IPS-18c (cell line): ENCODE results near the gene LCE2A.

ENCODE experiments used
- H3K4me3 ChIP-seq: 2 replicates; pipeline ENCODE4 v1.7.0; 2013; ENCODE audit warnings: low read depth, mild to moderate bottlenecking, low read length, moderate library complexity; ENCODE audit not compliant: insufficient read depth
- H3K9me3 ChIP-seq: one replicate; pipeline ENCODE4 v1.6.1; 2013; ENCODE audit warnings: mild to moderate bottlenecking, low read length, moderate library complexity; ENCODE audit not compliant: control insufficient read depth, insufficient read depth

The LCE2A gene

DNA sequence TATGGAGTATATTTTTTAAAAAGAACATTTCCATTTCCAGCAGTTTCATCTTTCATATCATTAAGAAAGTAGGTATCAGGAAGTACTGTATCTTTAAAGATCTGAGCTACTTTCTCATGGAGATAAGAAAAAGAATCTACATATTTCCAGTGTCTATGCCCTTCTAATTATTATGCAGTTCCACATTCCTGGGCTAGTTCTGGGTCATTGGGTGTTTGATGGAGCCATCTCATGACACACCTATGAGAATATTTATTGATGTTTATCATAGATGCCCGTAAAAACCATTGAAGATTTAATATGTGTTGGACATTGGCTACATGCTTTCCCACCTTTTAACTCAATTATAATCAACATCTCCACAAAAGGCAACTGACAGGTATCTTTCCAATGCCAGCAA, 30.8 kb downstream of the LCE2A start:
- Histone ChIP-seq H3K9me3 (peaks cover 8% of the 10 kb centered on the region), H3K4me3 (no peak overlapping the region)

DNA sequence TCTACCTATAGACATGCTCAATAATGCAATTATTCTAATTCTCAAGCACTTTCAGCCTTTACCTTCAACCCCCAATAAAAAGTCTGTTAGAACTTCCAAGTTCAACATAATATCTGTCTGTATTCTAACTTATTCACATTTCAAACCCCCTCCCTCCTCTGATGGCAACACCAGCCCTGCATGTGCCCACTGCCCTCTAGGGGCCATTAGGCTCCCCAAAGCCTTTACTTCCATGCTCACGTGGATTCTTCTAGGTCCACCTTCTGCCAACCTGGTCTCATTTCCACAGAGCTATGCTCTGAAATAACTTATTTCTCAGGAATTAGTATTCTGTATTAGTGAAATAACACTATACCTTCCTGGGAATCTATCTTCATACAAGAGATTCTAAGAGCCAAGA, 37.5 kb downstream of the LCE2A start:
- H3K4me3 ChIP-seq: no peak overlapping the region
- peaks cover 4% of the 10 kb centered on the region for H3K9me3 ChIP-seq

DNA sequence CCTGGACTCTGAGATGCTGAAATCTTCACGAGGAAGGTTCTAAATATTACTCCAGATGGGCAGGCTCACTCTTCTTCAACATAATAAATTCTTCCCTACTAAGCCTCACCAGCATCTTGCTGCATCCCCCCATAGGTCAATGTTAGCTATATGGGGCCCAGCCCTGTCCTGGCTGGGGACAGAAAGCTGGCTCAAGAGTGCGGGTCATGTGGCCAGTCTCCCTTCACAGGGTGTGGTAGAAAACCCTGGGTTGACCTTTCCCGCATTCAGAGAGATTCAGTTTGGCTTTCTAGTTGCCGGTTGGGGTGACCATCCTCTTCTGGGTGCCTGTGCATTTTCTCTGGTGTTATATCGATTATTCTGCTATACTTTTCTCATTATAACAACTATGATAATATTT, 39.9 kb downstream of the LCE2A start:
- no peak overlapping the region for H3K4me3 ChIP-seq
- H3K9me3 ChIP-seq: no peaks in the 10 kb centered on the region

DNA sequence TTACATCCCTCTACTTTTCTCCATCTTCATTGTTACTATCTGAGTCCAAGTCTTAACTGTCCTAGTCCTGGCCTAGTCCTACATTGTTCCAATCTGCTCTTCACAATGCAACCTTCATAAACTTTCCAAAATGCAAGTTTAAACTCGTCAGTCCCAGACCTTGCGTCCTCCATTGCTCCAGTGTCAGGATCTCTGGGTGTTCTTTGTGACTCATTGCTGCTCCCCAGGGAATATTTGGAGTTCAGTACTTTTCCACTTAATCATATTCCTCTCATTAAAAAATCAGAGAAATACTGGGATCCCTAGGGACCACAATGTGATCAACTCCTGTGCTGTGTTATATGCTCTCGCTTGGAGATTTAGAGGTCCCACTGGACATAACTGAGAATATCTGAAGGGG, 41.7 kb downstream of the LCE2A start:
- H3K9me3 ChIP-seq: peaks cover 3% of the 10 kb centered on the region
- H3K4me3 ChIP-seq: no peak overlapping the region

DNA sequence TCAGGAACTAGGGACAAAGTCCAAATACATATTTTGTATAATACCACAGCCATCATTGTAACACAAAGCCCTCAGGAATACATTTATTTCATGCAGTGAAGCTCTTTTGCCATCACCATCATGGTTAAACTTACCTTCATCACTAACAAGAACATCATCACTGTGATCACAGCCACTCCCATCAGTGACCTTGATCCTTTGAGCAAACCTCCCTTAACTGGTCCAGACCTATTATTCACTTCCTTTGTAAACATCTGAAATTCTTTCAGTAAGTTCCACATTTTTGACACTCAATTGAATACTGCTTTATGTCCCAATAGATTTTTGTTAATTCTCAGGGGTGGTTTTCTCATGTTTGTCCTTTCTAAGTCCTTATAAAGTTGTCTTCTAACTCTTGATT, 43.5 kb downstream of the LCE2A start:
- no peak overlapping the region for H3K4me3 ChIP-seq
- peaks cover 6% of the 10 kb centered on the region for H3K9me3 ChIP-seq

DNA sequence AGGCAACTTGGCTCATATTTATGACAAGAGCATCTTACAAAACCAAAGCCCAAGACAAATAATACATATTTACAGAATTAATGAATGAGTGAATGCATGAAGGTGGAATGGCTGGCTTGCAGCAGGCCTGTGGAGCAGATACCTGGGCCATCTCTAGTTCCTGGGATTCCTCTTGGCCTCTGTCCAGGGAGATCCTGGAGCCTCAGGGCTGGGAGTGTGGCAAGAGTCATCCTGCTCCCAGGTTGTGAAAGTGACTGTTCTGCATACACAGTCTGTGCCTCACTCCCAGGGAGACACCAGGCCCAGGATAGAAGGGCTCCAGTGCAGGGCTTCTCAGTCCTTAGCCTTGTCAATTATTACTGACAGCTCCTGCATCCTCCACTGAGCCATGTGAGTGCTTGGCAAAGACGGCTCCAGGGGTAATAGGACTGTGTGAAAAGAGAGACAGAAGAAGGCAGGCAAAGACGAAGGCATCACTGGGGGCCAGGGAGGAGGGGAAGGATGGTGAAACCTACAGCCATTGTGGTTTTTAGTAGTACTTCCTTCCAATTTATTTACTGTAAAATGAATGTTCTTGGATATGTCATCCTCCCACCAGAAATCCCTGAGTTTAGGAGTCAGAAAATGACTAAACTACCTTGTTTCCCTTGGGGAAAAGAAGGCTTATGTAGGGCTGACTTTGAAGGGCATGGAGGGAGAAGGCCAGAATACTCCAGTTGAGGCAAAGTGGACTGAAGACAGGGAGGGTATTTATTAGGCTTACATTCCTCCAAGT, 45.4 kb downstream of the LCE2A start:
- H3K4me3 ChIP-seq: no peak overlapping the region; the same call in 1 of the 2 replicates
- H3K9me3 ChIP-seq: peaks cover 6% of the 10 kb centered on the region

DNA sequence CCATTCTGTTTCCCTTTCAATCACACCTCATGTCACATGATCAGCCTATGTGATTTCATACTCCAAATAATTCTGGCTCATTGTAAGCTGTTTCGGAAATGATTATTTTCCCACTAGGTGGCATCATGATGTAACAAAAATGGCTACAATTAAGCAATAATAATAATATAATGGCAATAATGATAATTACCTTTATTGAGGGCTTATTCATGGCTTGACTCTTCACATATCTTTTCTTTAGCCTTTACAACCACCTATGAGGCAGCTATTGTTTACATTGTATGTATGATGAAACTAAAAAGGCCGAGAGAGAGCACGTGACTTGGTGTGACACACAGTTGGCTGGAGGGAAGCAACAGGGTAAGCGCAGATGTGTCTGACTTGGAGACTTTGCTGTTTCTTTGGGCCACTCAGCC, 47.2 kb downstream of the LCE2A start:
- no peak overlapping the region for H3K4me3 ChIP-seq
- peaks cover 6% of the 10 kb centered on the region for H3K9me3 ChIP-seq

DNA sequence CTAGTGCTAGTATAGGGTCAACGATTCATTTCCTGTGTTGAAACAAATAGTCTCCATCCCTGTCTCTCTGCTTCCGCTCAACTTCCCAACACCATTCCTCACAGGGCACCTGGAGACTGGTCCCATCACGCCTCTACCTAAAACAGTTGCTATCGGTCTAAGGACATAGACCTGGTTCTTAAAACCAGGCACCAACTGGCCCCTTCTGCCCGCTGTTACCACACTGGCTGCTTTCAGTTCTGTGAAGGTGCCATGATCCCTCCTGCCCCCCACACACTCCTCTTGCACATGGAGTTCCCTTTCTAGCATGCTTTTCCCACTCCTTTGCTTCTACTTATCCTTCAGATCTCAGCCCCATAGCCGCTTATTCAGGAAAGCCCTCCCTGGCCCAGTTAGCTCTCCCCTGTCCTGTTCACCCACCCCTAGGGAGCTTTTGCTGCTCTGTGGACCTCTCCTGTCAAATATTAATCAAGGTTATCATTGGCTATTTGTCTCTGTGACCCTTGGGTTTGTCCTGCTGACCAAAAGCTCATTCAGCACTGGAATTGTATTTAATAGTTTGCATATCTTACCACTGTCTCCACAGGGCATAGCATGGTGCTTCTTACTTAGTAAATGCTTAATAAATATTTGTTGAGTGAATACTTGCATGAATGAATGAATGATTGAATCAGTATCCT, 47.8 kb downstream of the LCE2A start:
- no peak overlapping the region for H3K4me3 ChIP-seq
- H3K9me3 ChIP-seq: peaks cover 6% of the 10 kb centered on the region

DNA sequence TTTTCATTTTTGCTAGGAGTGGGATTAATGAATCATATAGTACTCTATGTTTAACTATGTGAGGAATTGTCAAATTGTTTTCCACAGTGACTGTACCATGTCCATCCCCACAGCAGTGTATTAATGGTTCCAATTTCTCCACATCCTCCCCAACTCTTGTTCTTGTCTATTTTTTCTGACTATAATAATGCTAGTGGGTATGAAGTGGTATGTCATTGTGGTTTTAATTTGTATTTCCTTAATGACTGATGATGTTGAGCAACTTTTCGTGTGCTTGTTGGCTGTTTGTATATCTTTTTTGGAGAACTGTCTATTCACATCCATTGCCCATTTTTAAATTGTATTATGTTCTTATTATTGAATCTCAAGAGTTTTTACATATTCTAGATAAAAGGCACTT, 49.7 kb downstream of the LCE2A start:
- Histone ChIP-seq H3K9me3 (peaks cover 6% of the 10 kb centered on the region), H3K4me3 (no peak overlapping the region)
